WTC11 (cell line): ENCODE measurements around the gene TANC1. TPM values are rescaled to one million over a fixed set of nuclear protein-coding genes. Genes with fewer than 3 reads are reported as not detected.

ENCODE experiments used
- ATAC-seq: fragments of 200-7000 bp; cut with Tn5 transposase; 2 replicates; pipeline ENCODE4 v1.10.0; 2021; ENCODE audit warnings: mild to moderate bottlenecking, moderate library complexity
- CTCF ChIA-PET: fragments of 300-600 bp; sonication (Branson Sonifier 250); formaldehyde crosslinking; loops from one replicate; lab custom pipeline; 2021; ENCODE audit warnings: antibody characterized with exemption; lab: Charles Lee
- POLR2A ChIA-PET: fragments of 350-600 bp; sonication (Branson Sonifier 250); formaldehyde crosslinking; loops from one replicate; lab custom pipeline; 2021; ENCODE audit warnings: antibody characterized with exemption; lab: Charles Lee
- DNase-seq: peaks from one replicate; pipeline ENCODE4 v3.0.0; 2021; ENCODE audit warnings: low spot score
- H3K27ac Mint-ChIP-seq: 2 replicates; pipeline ENCODE4 v1.8.0; 2021; ENCODE audit warnings: mixed read lengths
- H3K27me3 Mint-ChIP-seq: 2 replicates; pipeline ENCODE4 v1.8.0; 2021; ENCODE audit warnings: low read depth, mild to moderate bottlenecking, moderate library complexity, mixed read lengths
- H3K36me3 Mint-ChIP-seq: 2 replicates; pipeline ENCODE4 v1.8.0; 2021; ENCODE audit warnings: mixed read lengths
- H3K4me1 Mint-ChIP-seq: 2 replicates; pipeline ENCODE4 v1.8.0; 2022; ENCODE audit warnings: mixed read lengths
- H3K4me3 Mint-ChIP-seq: 2 replicates; pipeline ENCODE4 v1.8.0; 2021; ENCODE audit warnings: mild to moderate bottlenecking, moderate library complexity, mixed read lengths
- H3K9me3 Mint-ChIP-seq: 2 replicates; pipeline ENCODE4 v1.8.0; 2021; ENCODE audit warnings: mixed read lengths
- ATF1 ChIP-seq: sonication (generic); formaldehyde crosslinking; IDR thresholded peaks from 2 replicates; pipeline ENCODE4 v1.8.1; 2023; ENCODE audit warnings: mild to moderate bottlenecking, moderate library complexity, missing genetic modification reagents
- ATF6 ChIP-seq: sonication (generic); formaldehyde crosslinking; IDR thresholded peaks from 2 replicates; pipeline ENCODE4 v1.8.1; 2023; ENCODE audit warnings: mild to moderate bottlenecking, missing genetic modification reagents
- ESRRA ChIP-seq: sonication (generic); formaldehyde crosslinking; IDR thresholded peaks from 2 replicates; pipeline ENCODE4 v1.8.1; 2022; ENCODE audit warnings: mild to moderate bottlenecking, missing genetic modification reagents, borderline replicate concordance
- FOXJ3 ChIP-seq: sonication (generic); formaldehyde crosslinking; IDR thresholded peaks from 2 replicates; pipeline ENCODE4 v1.9.0; 2021; ENCODE audit warnings: missing genetic modification reagents, mild to moderate bottlenecking, borderline replicate concordance
- GABPB1 ChIP-seq: sonication (generic); formaldehyde crosslinking; IDR thresholded peaks from 2 replicates; pipeline ENCODE4 v1.8.1; 2023; ENCODE audit warnings: mild to moderate bottlenecking, missing genetic modification reagents
- HMGA2 ChIP-seq: fragments of 250-450 bp; sonication (Bioruptor Pico); IDR thresholded peaks from 2 replicates; pipeline ENCODE4 v1.4.0; 2021; ENCODE audit warnings: mild to moderate bottlenecking, moderate library complexity
- JUN ChIP-seq: sonication (generic); formaldehyde crosslinking; IDR thresholded peaks from 2 replicates; pipeline ENCODE4 v1.8.0; 2023; ENCODE audit warnings: mild to moderate bottlenecking, missing genetic modification reagents
- MLX ChIP-seq: sonication (generic); formaldehyde crosslinking; IDR thresholded peaks from 2 replicates; pipeline ENCODE4 v1.8.1; 2023; ENCODE audit warnings: mild to moderate bottlenecking, missing genetic modification reagents, moderate library complexity
- NR2C2 ChIP-seq: sonication (generic); formaldehyde crosslinking; IDR thresholded peaks from 2 replicates; pipeline ENCODE4 v1.8.0; 2022; ENCODE audit warnings: mild to moderate bottlenecking, missing genetic modification reagents
- PRRX2 ChIP-seq: fragments of 250-450 bp; sonication (Bioruptor Pico); IDR thresholded peaks from 2 replicates; pipeline ENCODE4 v1.8.0; 2021; ENCODE audit warnings: mild to moderate bottlenecking
- ZBTB21 ChIP-seq: sonication (generic); formaldehyde crosslinking; IDR thresholded peaks from 2 replicates; pipeline ENCODE4 v1.8.1; 2023; ENCODE audit warnings: mild to moderate bottlenecking, missing genetic modification reagents, borderline replicate concordance
- ZMAT4 ChIP-seq: fragments of 250-450 bp; sonication (Bioruptor Pico); IDR thresholded peaks from 2 replicates; pipeline ENCODE4 v1.9.0; 2021; ENCODE audit warnings: mild to moderate bottlenecking
- ZNF121 ChIP-seq: sonication (generic); formaldehyde crosslinking; IDR thresholded peaks from 2 replicates; pipeline ENCODE4 v1.8.0; 2023; ENCODE audit warnings: missing genetic modification reagents
- ZNF138 ChIP-seq: sonication (generic); formaldehyde crosslinking; conservative IDR thresholded peaks from 2 replicates; pipeline ENCODE4 v1.8.1; 2022; ENCODE audit warnings: mild to moderate bottlenecking, moderate library complexity, missing genetic modification reagents
- ZNF263 ChIP-seq: sonication (generic); formaldehyde crosslinking; IDR thresholded peaks from 2 replicates; pipeline ENCODE4 v1.8.1; 2022; ENCODE audit warnings: low read depth, mild to moderate bottlenecking, moderate library complexity, missing genetic modification reagents
- ZNF281 ChIP-seq: sonication (generic); formaldehyde crosslinking; IDR thresholded peaks from 2 replicates; pipeline ENCODE4 v1.8.0; 2023; ENCODE audit warnings: mild to moderate bottlenecking, missing genetic modification reagents
- ZNF416 ChIP-seq: fragments of 250-450 bp; sonication (Bioruptor Pico); IDR thresholded peaks from 2 replicates; pipeline ENCODE4 v1.9.0; 2021; ENCODE audit warnings: mild to moderate bottlenecking, inconsistent platforms
- ZNF423 ChIP-seq: fragments of 250-450 bp; sonication (Bioruptor Pico); IDR thresholded peaks from 2 replicates; pipeline ENCODE4 v2.1.2; 2022; ENCODE audit warnings: mild to moderate bottlenecking, moderate library complexity
- total RNA-seq: library from RNA; stranded (reverse); gene quantifications from 3 replicates; pipeline ENCODE4 v1.2.3, GENCODE V29; 2021
- TF ChIP-seq, protein P1 (sequence below): sonication (generic); formaldehyde crosslinking; IDR thresholded peaks from 2 replicates; pipeline ENCODE4 v1.8.1; 2022; ENCODE audit warnings: low read depth, missing genetic modification reagents, borderline replicate concordance
- TF ChIP-seq, protein P2 (sequence below): fragments of 250-450 bp; sonication (Bioruptor Pico); IDR thresholded peaks from 2 replicates; pipeline ENCODE4 v2.1.2; 2022; ENCODE audit warnings: mild to moderate bottlenecking, moderate library complexity

The TANC1 gene
- total RNA-seq, 1 experiment from 2014 or later: 11.6 TPM

- CTCF ChIA-PET: interaction anchor here (1.2 kb wide), 1 partner anchor 13 kb away, joined by 3 read pairs; no protein-coding TSS in a partner anchor
- Mint-ChIP-seq H3K4me1 (peaks cover 5% of the 10 kb centered on the region; the same call in 1 of the 2 replicates), H3K36me3 (no peaks in the 10 kb centered on the region; the same call in 1 of the 2 replicates), H3K4me3 (no peak overlapping the region), H3K27me3 (no peaks in the 10 kb centered on the region), H3K27ac (no peak overlapping the region; the same call in 1 of the 2 replicates), H3K9me3 (no peaks in the 10 kb centered on the region)
- TF ChIP-seq ZNF138 (CRISPR knock-in tag) (no peak), ZNF263 (CRISPR knock-in tag) (no peak), ZMAT4 (CRISPR knock-in tag) (no peak), MLX (no peak), ZNF423 (CRISPR knock-in tag) (no peak), FOXJ3 (CRISPR knock-in tag) (no peak), JUN (CRISPR knock-in tag) (no peak)
- TF ChIP-seq, protein P1, sequence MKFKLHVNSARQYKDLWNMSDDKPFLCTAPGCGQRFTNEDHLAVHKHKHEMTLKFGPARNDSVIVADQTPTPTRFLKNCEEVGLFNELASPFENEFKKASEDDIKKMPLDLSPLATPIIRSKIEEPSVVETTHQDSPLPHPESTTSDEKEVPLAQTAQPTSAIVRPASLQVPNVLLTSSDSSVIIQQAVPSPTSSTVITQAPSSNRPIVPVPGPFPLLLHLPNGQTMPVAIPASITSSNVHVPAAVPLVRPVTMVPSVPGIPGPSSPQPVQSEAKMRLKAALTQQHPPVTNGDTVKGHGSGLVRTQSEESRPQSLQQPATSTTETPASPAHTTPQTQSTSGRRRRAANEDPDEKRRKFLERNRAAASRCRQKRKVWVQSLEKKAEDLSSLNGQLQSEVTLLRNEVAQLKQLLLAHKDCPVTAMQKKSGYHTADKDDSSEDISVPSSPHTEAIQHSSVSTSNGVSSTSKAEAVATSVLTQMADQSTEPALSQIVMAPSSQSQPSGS (CRISPR knock-in tag): no peak
- DNase-seq: no peak
- no peak for ATAC-seq
- POLR2A ChIA-PET: no interaction called here
These were observed 255.8 kb downstream of the TANC1 start for GRCh38 chr2:159224061-159224813.

GRCh38 chr2:159225025-159226016 lies 256.9 kb downstream of the TANC1 start:
- CTCF ChIA-PET: interaction anchor here (1.2 kb wide), 1 partner anchor 14 kb away, joined by 3 read pairs; no protein-coding TSS in a partner anchor
- no peak overlapping the region for H3K27ac Mint-ChIP-seq
- H3K4me3 Mint-ChIP-seq: no peak overlapping the region
- DNase-seq (no peak), ATAC-seq (no peak)
- H3K27me3 Mint-ChIP-seq: no peaks in the 10 kb centered on the region
- TF ChIP-seq ZNF416 (CRISPR knock-in tag) (no peak), ATF6 (CRISPR knock-in tag) (no peak), ESRRA (CRISPR knock-in tag) (no peak), HMGA2 (CRISPR knock-in tag) (no peak), PRRX2 (CRISPR knock-in tag) (no peak), ZNF423 (CRISPR knock-in tag) (no peak)
- POLR2A ChIA-PET: no interaction called here
- peaks cover 7% of the 10 kb centered on the region for H3K36me3 Mint-ChIP-seq
- no peaks in the 10 kb centered on the region for H3K9me3 Mint-ChIP-seq
- peaks cover 5% of the 10 kb centered on the region; the same call in 1 of the 2 replicates for H3K4me1 Mint-ChIP-seq

GRCh38 chr2:159226059-159226461 lies 257.6 kb downstream of the TANC1 start:
- POLR2A ChIA-PET: interaction anchor here (0.7 kb wide), 1 partner anchor 704 kb away, joined by 3 read pairs; no protein-coding TSS in a partner anchor
- DNase-seq: no peak
- no peak overlapping the region for H3K4me3 Mint-ChIP-seq
- no peak for ATAC-seq
- H3K27ac Mint-ChIP-seq: peak overlapping the region; percentile 63; the same call in 1 of the 2 replicates
- no peak for TF ChIP-seq ZBTB21
- TF ChIP-seq ZNF121 (CRISPR knock-in tag): no peak
- TF ChIP-seq, protein P2, sequence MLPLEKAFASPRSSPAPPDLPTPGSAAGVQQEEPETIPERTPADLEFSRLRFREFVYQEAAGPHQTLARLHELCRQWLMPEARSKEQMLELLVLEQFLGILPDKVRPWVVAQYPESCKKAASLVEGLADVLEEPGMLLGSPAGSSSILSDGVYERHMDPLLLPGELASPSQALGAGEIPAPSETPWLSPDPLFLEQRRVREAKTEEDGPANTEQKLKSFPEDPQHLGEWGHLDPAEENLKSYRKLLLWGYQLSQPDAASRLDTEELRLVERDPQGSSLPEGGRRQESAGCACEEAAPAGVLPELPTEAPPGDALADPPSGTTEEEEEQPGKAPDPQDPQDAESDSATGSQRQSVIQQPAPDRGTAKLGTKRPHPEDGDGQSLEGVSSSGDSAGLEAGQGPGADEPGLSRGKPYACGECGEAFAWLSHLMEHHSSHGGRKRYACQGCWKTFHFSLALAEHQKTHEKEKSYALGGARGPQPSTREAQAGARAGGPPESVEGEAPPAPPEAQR: no peak
- TF ChIP-seq ATF1: no peak
- no peak for TF ChIP-seq GABPB1 (CRISPR knock-in tag)
- TF ChIP-seq ZNF281: no peak
- TF ChIP-seq NR2C2 (CRISPR knock-in tag): no peak
- TF ChIP-seq, all 79 proteins: peak for 0
- H3K4me1 Mint-ChIP-seq: peaks cover 5% of the 10 kb centered on the region; the same call in 1 of the 2 replicates
- peaks cover 7% of the 10 kb centered on the region for H3K36me3 Mint-ChIP-seq
- H3K27me3 Mint-ChIP-seq: no peaks in the 10 kb centered on the region
- CTCF ChIA-PET: no interaction called here
- H3K9me3 Mint-ChIP-seq: no peaks in the 10 kb centered on the region
